NT2/D1 (cell line): ENCODE measurements around the gene CLK2.
"Not testable (repeated sequence)": the region's sequence is repeated elsewhere in the genome, so short reads cannot be mapped to it uniquely, and the experiment has no call there.

Experiments
- YY1 ChIP-seq: IDR thresholded peaks from 2 replicates; pipeline ENCODE4 v1.6.1; 2011; ENCODE audit not compliant: insufficient read length, insufficient read depth
- ZNF274 ChIP-seq: IDR thresholded peaks from 2 replicates; pipeline ENCODE4 v1.6.1; 2011; ENCODE audit warnings: mild to moderate bottlenecking, low read depth, low read length

DNA sequence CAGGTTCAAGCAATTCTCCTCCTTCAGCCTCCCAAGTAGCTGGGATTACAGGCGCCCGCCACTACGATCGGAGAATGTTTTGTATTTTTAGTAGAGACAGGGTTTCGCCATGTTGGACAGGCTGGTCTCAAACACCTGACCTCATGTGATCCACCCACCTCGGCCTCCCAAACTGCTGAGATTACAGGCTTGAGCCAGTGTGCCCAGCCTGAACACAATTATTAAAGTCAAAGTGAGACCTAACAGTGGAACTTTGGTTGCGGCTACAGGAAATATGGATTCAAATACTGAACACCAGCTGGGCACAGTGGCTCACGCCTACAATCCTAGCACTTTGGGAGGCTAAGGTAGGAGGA lies 47.9 kb downstream of the CLK2 start:
- TF ChIP-seq YY1, ZNF274: not testable (repeated sequence)
